ENCODE results near the gene PPP1CA.
"Not testable (repeated sequence)": the region's sequence is repeated elsewhere in the genome, so short reads cannot be mapped to it uniquely, and the experiment has no call there.

The PPP1CA gene

DNA sequence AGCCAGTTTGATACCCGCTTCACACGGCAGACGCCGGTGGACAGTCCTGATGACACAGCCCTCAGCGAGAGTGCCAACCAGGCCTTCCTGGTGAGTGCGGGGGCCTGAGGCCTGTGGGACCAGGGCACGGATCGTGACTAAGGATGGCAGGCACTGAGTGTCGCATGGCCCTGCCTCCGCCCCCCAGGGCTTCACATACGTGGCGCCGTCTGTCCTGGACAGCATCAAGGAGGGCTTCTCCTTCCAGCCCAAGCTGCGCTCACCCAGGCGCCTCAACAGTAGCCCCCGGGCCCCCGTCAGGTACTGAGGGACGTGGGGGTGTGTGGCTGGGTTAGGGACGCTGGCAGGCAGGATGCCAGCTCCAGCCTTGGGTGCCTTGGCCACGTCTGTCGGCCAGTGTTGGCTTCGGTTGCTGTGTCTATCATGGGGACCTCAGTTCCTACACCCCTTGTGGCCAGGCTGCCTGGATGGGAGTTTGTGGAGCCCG, 32.8 kb upstream of the PPP1CA start:
- DNase-seq, result peak; percentile 55

- peak; percentile 36 for DNase-seq
Observed at GRCh38 chr11:67433536-67434394, 32.1 kb upstream of the PPP1CA start.

DNA sequence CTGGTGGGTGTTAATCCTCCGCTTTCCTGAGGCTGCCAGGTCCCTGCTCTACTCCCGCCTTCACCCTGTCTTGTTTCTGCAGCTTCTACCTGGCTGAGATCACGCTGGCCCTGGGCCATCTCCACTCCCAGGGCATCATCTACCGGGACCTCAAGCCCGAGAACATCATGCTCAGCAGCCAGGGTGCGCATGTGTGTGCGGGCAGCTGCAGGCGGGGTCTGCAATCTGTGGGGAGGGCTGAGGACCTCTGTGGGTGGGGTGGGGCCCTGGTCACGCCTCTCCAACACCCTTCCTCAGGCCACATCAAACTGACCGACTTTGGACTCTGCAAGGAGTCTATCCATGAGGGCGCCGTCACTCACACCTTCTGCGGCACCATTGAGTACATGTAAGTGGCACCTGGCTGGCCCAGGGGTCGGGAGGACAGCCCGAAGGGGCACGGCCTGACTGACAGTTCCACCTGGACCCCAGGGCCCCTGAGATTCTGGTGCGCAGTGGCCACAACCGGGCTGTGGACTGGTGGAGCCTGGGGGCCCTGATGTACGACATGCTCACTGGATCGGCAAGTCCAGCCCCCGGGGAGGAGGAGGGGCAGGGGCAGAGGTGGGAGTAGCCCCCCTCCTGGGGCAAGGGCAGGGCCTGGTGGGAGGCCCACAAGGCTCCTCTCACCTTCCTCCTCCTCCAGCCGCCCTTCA, 31.1 kb upstream of the PPP1CA start:
- DNase-seq, result no peak

DNA sequence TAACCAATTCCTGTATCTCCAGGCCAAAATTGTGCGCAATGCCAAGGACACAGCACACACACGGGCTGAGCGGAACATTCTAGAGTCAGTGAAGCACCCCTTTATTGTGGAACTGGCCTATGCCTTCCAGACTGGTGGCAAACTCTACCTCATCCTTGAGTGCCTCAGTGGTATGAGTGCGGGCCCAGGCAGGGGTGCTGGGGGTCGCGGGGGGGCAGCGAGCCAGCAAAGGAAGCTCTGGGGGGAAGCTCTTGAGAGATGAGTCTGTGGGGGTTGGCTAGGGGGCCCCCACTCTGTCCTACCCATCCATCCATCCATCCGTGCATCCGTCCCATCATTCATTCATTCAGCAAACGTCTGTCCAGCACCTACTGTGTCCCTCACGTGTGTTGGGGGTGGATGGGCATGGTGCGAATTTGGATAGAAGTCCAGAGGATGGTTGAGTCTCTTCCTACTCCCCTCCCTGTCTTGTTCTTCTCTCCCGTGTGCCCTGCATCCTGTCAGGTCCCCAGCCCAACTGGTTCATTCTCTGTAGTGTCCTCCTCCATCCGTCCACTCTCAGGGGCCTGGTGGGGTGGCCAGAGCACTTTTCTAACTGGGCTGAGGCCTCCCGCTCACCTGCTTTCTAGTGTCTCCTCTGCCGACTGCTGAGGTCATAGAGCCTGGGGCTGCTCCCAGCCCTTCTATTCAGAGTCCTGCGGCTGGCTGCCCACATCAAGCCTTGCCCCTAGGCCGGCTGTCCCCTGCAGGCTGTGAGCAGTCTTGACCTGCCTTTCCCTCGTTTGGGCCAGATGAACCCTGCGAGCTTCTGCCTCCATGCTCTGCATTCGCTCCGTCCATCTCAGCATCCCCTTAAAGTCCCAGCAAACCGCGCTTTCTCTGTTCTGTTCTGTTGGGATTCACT, 29.9 kb upstream of the PPP1CA start:
- no peak for DNase-seq

GRCh38 chr11:67429722-67430121, 28.1 kb upstream of the PPP1CA start:
- no peak for DNase-seq

- no peak for DNase-seq
Observed at GRCh38 chr11:67429038-67429668, 27.5 kb upstream of the PPP1CA start.

DNA sequence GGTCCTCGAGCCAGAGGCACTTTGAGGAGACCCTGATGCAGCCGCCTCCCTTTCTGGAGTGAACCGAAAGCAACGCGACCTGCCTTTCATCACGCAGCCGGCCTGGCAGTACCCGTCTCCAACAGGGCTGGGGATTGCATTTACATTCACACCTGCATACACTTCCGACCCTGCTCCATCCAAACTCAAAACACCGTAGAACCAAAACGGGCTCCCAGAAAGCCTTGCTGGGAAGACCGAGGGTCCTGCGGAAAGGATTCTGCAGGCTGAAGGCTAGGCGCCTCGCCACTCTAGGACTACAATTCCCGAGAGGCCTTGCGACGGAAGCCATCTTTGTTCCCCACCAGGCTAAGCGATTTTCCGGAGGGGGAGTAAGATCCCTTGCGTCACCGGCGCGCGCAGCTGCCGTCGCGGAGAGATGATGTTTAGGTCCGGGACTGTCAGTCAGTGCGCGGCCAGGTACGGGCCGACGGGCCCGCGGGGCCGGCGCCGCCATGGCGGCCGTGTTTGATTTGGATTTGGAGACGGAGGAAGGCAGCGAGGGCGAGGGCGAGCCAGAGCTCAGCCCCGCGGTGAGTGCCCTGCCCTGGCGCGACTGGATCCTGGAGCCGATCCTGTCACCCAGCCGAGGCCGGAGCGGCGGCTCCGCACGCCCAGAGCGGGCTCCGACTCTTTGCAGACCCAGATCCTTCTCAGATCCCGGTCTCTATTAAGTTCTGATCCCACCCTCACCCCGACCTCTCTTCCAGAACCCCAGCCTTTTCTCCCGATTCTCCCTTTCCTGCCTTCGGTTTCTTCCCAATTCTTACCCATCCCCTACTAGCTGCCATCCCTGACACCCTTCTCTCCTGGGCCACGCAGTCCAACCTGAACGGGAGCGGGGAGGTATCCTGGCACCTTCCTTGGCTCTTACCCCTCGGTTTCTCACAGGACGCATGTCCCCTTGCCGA, 26.7 kb upstream of the PPP1CA start, which contains the start of gene RPS6KB2:
TSS of gene RPS6KB2 (plus strand) at position 443 of the 950 bp plus-strand sequence. CDS start at position 495, 52 bp downstream.
- peak; percentile 100 for DNase-seq

DNA sequence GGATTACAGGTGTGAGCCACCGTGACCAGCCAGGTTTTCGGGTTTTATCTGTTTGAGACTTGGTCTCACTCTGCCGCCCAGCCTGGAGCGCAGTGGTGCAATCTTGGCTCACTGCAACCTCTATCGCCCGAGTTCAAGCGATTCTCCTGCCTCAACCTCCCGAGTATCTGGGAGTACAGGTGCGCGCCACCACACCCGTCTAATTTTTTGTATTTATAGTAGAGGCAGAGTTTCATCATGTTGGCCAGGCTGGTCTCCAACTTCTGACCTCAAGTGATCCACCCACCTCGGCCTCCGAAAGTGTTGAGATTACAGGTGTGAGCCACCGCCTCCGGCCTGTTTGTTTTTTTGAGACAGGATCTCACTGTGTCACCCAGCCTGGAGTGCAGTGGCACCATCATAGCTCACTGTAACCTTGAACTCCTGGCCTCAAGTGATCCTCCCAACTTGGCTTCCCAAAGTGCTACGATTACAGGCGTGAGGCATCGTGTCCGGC, 25.8 kb upstream of the PPP1CA start:
- not testable (repeated sequence) for DNase-seq

- no peak for DNase-seq
Observed at GRCh38 chr11:67423891-67424613, 22.4 kb upstream of the PPP1CA start.

- no peak for DNase-seq
Observed at GRCh38 chr11:67423466-67423865, 21.8 kb upstream of the PPP1CA start.

DNA sequence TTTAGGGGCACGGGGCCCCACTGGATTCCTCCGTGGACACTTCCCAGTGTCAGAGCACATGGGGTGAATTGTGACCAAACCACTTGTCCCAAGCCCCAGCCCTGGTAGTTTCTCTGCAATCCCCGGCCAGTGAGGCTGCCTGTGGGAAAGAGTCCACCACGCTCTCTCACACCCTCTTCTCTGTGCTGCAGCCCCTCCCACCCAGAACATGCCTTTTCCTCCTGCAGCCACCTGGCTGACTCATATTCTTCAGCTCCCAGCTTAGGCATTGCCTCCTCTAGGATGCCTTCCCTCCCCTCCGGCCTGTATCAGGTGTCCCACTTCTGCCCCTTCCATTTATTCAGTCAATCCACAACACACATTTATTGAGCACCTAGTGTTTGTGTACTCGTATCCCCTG, 21.2 kb upstream of the PPP1CA start:
- no peak for DNase-seq

GRCh38 chr11:67421430-67422031, 19.9 kb upstream of the PPP1CA start:
- DNase-seq, result no peak

DNA sequence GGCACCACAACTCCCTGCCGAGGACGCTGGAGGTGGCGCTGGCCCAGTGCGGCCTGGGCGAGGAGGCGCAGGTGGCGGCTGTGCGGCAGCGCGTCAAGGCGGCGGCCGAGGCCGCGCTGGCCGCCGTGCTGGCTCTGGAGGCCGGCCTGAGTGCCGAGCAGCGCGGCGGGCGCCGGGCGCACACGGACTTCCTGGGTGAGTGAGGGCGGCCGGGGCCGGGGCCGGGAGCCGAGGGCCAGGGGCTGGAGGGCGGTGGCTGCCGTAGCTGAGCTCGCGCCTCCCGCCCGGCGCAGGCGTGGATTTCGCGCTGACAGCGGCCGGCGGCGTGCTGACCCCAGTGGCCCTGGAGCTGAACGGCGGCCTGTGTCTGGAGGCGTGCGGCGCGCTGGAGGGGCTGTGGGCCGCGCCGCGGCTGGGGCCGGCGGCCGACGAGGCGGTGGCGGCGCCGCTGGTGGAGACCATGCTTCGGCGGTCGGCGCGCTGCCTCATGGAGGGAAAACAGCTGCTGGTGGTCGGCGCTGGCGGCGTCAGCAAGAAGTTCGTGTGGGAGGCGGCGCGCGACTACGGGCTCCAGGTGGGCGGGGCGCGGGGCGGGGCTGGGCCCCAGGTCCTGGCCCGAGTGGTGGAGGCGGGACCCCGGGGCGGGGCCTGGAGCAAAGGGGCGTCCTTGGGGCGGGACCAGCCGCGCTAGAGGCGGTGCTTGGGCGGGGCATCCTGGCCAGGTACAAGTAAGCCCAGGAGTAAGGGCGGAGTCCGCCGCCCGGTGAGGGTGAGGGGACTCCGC, 19.2 kb upstream of the PPP1CA start:
- DNase-seq, result peak; percentile 100

GRCh38 chr11:67420147-67420645, 18.5 kb upstream of the PPP1CA start:
- peak; percentile 35 for DNase-seq

GRCh38 chr11:67419325-67420049, 17.8 kb upstream of the PPP1CA start:
- DNase-seq, result peak; percentile 28

- peak; percentile 62 for DNase-seq
Observed at GRCh38 chr11:67418476-67419281, 17.0 kb upstream of the PPP1CA start.

DNA sequence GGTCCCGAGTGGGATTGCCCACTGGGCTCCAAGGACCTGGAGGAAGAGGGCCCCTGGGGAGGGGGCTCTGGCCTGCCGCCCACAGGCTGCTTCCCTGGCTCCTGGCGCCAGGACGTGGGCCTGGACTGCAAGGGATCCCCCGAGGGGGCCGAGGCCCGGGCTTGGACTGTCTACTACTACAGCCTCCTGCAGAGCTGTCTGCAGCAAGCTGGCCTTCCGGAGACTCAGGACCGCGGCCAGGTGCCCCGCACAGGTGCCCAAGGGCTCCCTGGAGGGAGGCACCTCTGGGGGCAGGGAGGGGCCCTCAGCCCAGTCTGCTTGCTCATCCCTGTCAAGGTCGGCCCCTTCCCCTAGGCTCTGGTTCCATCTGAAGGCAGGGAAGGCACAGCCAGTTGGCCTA, 15.8 kb upstream of the PPP1CA start:
- DNase-seq, result peak; percentile 35

All from activated T-cell treated with anti-CD3 and anti-CD28 coated beads, Interleukin-2, amount 50 U/mL, for 1 hour (primary cell).